UCSD-AML1 (cell line): ENCODE data around the gene INPP4A.

Experiments used
- DNase-seq: peaks from one replicate; lab custom pipeline; 2025; ENCODE audit not compliant: unreplicated experiment; lab: John Stamatoyannopoulos, UW

INPP4A gene

DNA sequence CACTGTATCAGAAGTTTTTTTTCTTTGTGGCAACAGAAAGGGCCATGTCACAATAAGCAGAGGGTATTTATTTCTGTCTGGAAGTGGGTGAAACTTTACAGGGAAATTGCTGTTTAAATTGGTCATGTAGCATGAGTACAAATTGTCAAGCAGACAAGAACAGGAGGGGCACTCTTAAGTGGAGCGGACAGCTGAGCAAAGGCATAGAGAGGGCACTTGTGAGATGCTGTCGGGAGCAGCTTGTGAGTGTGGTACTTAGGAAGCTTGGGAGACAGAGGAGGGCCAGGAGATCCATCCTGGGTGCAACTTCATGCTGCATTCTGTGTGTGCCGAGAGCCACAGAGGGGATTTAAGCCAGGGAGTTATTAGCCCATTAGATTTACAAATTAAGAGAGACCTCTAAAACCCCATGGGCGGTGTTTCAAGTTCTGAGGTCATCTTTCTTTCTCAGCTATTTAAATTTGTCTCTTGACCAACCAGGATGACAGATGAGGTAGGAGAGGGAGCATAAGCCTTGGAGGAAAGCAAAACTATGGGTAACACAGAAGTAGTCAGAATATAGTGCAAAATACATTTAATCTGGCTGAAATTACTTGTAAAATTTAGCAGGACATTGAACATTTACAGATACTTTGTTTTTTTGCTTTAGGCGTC is 30.4 kb downstream of the INPP4A start:
- DNase-seq, result no peak

DNA sequence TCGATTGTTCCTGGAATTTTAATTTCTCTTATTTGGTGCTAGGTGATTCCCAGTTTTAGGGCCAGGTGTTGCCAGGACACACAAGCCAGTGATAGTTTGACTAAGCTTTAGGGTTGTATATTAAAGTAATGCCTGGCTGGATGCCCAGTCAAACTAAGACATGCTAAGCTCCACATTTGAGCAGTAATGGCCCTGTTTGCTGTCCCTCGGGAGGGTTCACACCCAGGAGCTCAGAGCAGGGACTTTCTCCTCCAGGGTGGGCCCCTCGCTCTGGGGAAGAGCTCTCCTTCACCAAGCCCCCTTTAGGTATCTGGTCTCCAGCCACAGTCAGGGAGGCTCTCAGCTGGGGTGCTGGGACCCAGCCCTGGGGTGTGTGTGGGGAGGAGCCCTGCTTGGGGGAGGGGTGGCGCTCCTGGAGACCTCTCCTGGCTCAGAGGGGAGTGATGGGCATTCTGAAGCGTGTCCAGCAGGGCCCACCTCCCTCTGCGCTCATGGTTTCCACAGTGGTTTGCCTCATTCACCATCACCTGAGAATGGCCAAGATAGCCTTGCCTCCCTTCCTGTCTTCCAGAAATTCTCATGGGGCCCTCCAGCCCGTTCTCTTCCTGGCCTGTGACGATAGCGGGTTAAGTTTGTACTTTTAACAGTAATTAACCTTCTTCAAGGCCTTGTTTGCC is 31.7 kb downstream of the INPP4A start:
- DNase-seq, result no peak

DNA sequence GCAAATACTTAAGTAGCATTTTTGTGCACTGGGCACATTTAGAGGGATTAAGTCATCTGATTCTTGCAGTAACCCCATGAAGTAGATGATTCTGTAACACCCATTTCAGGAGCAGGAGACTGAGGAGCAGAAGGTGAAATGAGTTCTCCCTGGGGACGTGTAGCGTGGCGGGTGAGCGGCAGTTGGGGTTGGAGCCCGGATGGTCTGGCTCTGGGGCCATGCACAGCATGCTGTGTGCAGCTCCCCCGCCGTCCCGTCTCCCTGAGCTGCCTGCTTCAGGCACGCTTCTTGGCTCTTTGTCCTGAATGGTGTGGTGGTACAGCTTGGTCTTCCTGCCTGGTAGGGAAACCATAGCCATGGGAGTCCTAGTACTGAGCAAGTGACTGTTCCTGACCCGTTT is 32.4 kb downstream of the INPP4A start:
- DNase-seq, result no peak

DNA sequence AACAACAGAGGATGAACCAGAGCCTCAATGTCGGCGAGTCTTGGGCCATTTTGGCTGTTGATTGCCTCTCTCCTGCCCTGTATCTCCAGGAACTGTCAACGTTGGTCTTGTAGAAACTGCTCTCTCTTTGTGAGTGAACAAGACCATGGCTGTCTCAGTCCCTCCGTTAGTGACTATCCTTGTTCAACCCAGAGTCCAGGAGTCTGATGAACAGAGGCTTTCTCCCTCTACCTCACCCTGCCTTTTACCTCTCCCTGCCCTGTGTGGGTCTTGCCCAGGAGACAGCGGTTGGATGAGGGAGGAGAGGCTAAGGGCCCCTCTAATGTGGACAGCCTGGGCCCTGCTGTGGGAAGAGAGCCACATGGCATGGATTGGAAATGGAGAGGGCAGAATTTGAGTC is 32.8 kb downstream of the INPP4A start:
- no peak for DNase-seq

DNA sequence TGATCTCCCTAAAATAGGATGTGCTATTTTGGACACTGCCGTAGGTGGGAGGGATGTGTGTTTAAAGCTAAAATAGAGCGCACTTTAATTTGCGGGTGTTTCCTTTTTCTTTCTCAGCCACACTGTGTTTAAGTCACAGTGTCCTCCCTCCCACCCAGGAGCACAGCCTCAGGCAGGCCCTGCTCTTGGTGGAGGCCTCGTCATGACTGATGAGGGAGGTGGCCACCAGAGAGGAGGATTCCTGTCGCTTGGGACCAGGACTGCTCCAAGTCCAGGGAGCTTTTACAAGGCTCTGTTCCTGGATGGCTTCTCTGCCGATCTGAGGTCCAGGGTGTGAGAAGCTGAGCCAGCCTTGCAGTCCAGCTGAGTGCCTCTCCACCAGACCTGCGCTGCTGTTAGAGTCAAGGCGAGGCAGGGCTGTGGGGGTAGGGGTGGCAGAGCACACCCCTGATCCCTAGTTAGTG is 33.5 kb downstream of the INPP4A start:
- DNase-seq, result no peak

DNA sequence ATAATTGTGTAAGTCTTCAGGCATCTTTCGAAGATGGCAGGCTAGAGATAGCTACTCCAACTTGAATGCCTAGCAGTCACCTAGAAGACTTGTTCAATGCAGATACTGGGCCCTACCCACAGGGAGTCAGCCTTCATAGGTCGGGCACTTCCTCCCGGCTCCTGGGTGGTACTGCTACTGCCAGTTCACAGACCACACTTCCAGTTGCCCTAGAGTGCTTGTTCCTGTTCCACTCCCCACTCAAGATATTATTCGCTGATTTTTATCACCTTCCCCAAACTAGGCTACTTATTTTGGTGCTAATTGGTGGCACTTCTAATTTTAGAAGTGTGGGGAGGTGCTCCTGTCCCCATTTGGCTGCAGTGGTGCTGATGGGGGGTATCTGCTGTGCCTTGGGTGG is 34.2 kb downstream of the INPP4A start:
- DNase-seq, result peak; percentile 41

DNA sequence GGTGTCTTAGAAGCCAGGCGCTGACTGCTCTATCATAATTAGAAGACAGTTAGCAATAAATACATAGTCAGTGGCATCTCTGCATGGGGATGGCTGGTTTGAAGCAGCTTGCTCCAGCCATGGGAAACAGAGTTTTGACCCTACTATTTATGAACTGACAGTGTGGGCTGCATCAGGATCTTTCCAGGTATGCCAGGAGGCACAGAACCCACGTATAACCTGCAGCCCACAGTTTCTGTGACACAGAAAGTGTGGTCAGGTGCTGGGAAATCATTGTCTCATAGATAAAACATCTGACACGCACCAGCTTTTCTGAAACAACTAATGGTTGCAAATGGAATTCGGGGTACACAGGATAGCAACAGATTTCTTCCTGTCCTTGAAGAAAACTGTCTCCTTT is 34.7 kb downstream of the INPP4A start:
- DNase-seq, result no peak

DNA sequence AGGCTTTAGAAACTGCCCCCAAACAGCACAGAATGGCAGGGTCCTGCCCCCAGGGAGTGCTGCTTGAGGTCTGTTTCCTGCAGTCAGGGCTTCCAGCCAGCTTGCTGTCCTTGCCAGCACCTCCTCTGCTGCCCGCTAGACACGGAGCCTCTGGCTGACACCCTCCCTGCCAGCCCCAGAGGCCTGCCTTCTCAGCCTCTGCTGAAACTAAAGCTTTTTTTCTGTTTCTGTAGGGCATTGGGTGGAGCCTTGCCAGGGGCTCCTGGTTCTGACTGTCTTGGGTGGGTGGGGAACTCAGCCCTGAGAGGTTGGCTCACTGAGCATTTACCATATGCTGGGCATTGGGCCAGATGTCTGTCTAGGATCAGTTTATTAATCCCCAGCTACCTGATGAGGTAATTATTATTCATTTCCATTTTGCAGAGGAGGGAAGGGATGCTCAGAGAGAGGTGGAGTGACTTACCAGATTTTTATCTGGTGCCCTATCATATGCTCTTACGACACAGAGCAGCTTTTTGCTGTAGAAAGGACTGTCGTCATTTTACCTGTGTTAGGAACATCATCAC is 35.4 kb downstream of the INPP4A start:
- peak; percentile 67 for DNase-seq

DNA sequence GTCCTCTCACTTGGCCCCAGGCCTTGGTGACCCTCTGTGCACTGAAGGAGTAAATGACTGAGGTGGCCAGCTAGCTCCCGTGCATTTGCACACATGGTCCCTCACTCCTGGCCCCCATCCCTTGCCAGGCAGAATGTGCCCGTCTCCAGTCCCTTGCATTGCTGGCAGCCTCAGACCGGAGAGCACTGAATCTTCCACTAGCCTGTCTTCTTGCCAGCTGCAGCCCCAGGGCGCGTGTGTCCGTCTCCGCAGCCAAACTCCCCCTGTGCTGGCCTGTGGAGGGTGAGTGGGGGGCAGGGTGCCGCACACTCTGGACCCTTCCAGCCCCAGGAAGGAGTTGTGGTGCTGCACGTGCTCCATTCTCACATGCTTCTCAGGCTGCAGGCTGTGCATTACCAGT is 35.9 kb downstream of the INPP4A start:
- DNase-seq, result no peak

DNA sequence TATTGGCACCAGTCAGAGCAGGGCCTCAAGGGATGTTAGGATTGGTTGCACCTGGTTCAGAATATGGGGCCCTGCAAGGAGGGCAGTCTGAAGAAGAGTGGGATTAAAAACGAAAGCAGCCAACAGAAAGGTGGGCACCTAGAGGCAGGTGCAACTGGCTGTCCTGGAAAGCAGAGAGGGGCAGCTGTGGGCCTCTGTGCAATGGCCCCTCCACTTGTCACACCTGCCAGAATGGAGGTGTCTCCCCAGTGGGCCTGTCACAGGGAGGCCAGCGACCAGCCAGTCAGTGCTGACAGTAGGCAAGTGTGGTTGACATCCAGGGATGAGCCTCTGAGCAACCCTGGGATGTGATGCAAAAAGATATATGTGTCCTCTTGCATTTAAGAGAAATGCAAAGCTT is 37.7 kb downstream of the INPP4A start:
- DNase-seq, result no peak

DNA sequence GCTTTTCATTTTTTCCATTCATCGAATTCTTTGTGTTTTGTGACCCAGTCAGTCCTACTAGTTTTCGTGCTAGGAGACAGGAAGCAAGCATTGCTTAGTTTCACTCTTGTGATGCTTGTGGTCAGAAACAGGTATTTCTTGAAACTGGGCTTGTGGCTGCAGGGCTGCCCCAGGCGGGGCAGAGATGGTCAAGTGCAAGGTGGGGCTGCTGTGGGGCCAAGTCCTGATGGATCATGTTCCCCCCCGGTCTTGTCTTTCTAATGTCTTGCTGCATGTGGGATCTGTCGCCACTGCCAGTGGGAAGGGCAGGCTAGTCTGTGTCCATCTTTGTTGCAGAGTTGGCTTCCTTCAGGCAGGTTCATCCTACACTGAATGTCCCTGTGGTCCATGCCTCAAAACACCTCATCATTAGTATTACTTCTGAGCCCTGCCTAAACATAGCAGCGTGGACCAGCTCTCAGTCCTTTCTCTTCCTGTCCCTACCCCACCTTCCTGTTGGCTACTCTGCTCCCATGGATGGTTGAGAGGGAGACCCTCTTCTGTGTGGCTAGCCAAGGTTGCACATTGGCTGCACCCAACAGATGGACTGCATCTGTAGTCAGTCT is 38.7 kb downstream of the INPP4A start:
- no peak for DNase-seq

DNA sequence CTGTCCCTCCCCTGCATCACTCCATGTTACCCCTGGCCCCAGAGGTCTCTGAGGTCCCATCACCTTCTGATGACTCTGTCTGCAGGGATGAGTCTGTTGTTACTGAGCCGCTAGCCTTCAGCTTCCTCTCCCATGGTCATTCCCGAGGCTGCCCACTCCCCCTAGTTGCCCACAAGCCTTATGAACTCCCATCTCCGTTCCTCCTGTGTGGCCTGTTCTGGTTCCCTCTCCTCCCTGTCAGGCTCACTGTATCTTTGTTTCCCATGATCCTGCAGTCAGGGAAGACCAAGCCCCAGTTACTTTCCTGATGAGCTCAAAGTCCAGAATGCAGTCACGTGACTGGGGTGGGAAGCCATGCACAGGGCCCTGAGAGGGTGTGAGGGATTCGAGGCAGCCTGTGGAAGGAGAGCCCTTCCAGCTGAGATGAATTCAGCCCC is 39.5 kb downstream of the INPP4A start:
- DNase-seq, result no peak

DNA sequence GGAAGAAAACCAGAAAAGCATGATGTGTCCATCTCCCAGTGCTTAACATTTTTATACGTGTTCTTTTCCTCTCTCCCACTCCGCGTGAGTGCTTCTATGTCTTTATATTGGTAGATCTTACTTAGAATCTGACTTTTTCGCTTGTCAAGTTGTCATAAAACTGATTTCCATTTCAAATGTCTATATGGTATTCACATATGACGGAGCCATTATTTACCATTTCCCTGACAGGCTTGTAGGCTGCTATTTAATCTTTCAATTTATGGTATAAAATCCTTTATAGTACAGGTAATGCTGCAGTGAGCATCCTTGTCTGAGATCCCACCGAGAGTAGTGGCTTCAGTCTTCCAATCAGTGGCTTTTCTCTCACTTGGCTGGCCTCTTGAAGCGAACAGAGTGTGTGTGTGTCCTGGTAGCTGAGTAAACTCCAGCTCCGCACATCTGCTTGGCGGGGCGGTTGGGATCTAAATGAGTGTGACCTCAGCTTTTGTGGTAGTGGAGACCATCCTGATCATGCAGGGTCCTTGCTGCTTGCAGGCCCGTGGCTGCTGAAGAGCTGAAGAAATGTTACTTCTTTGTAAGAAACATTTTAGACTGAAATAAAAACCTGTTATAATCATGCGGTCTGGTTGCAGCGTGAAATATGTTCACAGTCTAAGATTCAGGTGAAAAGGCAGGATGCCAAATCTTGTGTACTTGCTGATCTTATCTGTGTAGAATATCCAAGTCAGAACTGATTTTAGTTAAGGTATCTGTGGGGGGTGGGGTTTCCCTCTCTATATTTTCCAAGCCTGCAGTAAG is 40.2 kb downstream of the INPP4A start:
- DNase-seq, result no peak

DNA sequence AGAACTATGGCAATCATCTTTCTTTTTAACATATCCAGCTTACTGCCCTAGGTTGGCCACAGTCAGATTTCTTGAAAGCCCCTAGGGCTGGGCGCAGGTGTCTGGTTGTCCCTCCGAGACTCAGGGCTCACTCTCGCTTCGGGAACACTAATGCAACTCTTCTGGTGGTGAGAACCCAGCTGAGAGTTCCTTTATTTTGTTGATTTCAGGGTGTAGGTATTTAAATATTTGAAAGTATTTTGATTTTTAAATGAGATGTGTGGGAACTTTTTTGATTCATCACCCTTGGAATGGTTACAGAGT is 40.7 kb downstream of the INPP4A start:
- DNase-seq, result no peak

DNA sequence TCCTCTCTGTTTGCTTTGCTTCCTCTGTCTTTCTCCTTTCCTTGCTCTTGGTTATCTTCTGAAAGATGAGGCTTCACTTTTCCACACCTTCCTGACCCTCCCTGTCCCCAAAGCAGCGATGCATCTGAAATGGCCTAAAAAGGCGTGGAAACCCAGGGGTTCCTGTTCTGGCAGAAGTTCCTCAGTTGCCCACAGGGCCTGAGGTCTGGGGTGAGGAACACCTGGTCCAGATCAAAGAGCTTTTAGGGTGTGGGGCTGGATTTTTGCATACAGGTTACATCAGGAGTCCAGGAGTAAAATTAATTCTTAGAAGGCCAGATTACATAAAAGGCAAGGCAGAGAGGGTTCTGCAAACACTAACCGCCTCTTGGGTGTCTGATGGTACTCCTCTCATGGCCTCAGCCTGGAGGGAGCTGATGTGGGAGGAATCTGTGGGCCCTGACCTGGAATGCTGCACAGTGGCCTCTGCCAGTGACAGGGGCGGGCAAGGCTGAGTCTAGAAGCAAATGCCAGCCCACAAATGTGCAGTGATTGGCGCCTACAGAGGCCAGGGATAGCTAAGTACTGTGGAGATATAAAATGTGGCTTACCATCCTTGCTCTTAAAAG is 41.8 kb downstream of the INPP4A start:
- no peak for DNase-seq

DNA sequence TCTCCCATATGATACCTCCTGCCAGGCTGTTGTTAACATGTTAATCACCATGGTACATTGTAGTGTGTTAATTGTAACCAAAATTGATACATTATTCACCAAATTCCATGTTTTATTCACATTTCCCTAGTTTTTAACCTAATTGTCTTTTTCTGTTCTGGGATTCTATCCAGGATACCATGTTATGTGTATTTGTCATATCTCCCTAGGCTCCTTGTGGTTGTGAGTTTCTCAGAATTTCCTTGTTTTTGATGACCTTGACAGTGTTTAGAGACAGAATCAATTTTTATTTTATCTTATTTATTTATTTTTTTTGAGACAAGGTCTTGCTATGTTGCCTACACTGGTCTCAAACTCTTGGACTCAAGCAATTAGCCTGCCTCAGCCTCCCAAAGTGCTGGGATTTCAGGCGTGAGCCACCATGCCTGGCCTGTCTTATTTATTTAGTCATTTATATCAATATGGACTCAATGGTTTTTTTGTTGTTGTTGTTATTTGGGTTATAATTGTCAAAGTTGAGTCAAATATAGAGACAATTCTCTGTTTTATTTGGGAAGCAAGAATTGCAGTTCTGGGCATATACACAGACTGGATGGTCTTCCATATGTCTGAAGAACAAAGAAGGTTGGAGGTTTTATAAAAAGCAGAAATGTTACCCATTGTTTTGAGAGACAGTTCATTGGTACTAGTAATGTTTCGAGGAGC is 42.6 kb downstream of the INPP4A start:
- DNase-seq, result no peak

DNA sequence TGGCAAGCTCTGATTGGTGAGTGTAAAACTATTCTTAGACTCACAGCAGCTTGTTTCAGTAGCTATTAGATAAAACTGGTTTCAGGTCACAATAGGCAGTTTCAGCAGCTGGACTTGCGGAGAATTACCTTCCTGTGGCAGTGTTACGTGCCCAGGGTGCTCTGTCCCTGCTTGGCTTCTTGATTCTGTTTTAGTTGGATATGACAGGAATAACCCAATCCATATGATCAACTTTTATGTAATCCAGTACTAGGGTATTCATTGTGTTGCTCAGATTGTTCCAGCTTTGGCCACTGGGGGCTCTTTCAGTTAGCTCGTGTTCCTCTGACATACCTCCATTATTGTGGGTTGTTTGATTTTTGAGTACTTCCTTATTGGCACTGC is 43.1 kb downstream of the INPP4A start:
- DNase-seq, result no peak

DNA sequence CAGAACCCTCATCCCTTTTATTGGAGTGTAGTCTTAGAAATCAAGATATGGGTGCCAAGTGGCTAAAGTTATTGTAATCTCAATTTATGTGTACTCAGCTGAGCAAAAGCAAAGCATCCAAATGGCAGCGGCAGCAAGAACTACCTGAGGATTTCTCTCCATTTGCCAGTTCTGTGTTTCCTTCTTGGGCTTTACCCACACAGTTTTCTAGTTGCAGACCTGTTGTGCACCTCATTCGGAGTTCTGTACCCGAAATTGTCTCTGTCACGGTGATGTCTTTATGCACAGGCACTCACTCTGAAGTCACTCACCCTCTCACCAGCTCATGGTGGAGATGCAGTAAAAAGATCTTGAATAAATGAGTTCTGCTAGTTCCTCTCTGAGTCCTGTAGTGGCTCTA is 43.6 kb downstream of the INPP4A start:
- DNase-seq, result no peak

DNA sequence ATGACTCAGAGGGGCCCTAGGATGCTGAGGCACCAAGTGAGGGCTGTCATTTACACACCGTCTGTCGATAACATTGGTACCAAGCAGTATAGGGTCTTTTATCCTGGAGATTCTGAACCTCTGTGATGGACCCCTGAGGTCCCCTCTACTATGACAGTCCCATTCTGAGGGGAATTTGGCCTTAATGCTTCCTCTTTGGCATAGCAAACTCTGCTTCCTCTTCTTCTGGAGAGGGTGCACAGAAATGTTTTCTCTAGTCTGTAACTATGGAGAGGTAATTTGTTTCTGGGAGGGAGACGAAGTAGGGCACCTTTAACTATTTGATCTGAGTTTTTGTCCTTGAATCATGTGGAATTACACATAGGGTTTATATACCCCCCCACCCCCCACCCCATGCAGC is 44.8 kb downstream of the INPP4A start:
- no peak for DNase-seq
